GM19043 (cell line): ENCODE results near the gene NRN1.
"Not testable (repeated sequence)": the region's sequence is repeated elsewhere in the genome, so short reads cannot be mapped to it uniquely, and the experiment has no call there.

Experiments used
- ATAC-seq: cut with Tn5 transposase; IDR thresholded peaks from one replicate; pipeline ENCODE4 v1.9.1; 2021; ENCODE audit warnings: low read depth; ENCODE audit not compliant: unreplicated experiment

Gene NRN1

DNA sequence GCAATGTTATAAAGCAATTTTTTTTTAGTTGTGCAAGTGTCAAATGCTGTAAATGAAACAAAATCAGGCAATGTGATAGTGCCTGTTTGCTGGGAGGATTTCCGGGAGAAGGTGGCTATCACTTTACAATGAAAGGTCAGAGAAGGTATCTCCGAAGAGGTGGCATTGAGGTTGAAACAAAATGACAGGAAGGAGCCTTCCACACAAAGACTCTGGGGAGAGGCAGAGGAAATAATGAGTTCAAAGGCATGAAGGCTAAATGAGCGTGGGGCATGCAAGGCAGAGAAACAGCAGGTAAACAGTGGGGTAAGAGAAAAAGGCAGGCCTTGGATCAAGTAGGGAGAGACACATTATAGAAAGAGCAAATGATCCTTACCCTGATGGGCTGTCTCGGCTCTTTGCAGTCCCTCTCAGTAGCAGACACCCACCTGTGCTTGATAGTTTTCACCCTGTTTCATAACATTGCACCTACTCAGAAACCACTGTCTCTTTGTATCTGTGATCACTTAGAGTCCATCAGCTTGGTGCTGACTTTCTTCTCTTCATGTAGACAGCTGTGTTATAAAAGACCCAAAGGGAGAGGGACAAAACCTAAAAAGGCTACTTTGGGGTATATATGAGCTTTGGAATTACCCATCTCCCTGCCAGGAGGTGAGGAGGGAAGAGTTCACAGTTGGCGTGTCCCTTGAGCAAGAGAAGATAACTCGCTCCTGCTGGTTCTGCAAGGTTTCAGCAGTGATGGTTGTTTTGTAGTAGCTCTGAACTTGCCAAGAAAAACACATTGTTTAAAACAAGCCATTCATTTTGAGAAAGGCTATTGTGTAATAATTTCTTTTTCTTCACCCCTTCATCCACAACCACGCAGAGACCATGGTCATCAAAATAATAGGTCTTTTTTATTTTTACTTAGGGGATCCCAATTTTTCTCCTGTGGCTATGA is 22.3 kb downstream of the NRN1 start:
- no peak for ATAC-seq

DNA sequence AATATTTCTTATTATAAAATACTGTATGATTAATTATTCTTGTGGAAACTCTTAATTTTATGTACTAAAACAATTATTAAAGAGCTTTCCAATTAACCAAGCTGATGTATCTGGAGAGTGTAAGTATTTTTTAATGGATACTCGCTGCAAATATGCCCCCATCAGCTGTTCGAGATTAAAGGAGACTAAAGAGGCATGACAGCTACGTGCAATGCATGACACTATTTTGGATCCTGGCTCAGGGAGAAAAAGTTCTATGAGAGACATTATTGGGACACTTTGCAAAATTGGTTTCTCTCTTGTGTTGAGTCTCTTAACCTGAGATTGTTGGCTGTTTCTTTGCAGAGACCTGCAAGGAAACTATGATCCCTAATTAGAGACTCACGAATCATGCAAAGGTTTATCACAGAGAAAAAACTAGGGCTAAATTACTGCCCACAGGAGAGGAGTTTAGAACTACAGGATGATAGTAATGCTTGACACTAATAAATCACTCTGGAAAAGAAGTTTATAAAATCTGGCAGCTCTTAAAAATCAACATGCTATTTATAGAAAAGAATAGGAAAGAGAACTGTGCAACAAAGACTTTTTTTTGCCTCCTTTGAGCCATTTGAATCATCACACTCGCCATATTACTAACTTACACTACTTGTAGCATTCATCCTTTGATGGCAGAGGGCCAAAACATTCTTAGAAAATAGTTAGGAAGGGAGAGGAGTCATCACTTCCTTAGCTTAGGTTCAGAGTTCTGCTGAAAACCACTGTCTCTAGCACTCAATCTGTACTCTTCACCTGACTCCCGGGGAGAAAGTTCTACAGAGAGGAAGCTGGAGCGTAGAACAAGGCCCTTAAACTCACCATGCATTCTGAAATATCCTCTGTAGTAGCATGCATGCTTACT is 25.3 kb downstream of the NRN1 start:
- ATAC-seq, result no peak

DNA sequence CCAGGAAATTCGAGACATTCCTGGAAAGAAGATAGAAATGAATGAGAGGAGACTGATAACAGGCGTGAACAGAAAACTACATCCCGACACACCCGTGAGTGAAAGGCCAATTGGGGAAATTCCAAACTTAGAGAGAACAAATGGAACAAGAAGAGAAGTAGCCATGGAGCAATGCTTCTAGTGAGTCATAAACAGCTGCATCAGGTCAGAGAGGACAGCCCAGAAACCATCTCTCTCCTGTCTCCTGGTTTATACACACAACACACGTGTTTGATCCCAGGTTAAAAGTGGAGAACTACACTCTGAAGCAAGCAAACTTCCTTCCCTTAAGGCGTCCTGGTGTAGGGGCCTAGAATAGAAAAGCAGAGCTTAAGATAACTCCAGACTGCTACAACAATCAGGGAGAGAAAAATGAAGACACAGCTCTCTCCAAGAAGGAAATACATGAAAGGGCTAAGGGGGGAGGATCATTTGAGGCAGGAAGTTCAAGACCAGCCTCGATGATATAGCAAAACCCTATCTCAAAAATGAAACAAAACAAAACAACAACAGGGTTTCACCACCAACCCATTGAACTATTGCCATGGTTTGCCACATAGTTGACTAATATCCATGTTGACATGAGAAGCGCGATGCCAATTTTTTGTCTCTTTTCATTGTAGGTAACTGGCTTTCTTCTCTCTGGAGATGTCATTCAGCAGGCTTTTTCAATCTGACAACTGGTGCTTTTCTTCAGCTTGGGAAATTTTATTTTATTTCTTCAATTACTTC is 26.9 kb downstream of the NRN1 start:
- no peak for ATAC-seq

GRCh38 chr6:5976811-5977210 is 29.9 kb downstream of the NRN1 start:
- no peak for ATAC-seq

GRCh38 chr6:5968817-5969734 is 37.6 kb downstream of the NRN1 start:
- ATAC-seq, result no peak

- ATAC-seq, result not testable (repeated sequence)
Measured at GRCh38 chr6:5968036-5968435, 38.7 kb downstream of the NRN1 start.

GRCh38 chr6:5967594-5967993 is 39.1 kb downstream of the NRN1 start:
- ATAC-seq, result no peak

GRCh38 chr6:5962794-5963193 is 43.9 kb downstream of the NRN1 start:
- no peak for ATAC-seq

DNA sequence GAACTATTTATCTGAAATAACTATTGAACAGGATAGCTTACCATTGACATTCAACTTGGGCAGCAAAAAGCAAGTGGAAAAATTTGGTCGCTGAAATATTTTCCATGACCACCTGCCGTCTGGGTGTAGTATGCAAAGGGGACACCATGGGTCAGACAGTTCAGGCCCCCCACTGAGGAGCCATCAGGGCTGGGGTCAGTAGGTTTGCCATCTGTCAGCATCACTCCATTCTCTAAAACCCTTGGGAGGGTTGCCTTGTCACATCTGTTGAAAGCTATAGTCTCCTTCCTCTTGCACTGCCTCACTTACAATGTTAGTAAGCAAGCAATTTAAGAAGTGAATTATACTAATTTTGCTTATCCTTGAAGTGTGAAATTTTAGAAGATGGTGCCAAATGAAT is 44.9 kb downstream of the NRN1 start:
- ATAC-seq, result no peak

GRCh38 chr6:5960456-5960855 is 46.3 kb downstream of the NRN1 start:
- no peak for ATAC-seq

- no peak for ATAC-seq
Measured at GRCh38 chr6:5958921-5959320, 47.8 kb downstream of the NRN1 start.

- ATAC-seq, result no peak
Measured at GRCh38 chr6:5956939-5957338, 49.8 kb downstream of the NRN1 start.

DNA sequence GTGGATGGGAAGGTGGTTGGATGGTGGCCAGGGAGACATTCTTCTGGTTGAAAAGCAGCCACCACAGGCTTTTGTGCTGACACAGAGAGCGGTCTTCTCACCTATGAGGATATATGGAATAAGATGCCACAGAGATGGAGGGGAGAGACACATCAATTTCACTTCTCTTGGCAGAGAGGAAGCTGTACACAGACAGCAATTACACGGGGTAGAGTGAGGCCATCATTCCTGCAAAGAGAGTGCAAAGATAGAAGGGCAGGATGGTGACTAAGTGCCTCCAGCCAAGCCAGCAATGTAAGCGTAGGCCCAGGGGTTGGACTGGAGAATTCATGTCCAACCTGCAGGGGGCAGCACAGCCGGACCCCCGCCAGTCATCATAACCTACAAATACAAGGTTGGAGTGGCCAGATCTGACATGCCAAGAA is 56.4 kb downstream of the NRN1 start:
- ATAC-seq, result no peak
